Activated CD4-positive, CD25-positive, alpha-beta regulatory T cell treated with anti-CD3 and anti-CD28 coated beads, Interleukin-2, amount 50 U/mL, for 24 hours (primary cell): ENCODE measurements around the gene CEACAM20.
"Not testable (repeated sequence)": the region's sequence is repeated elsewhere in the genome, so short reads cannot be mapped to it uniquely, and the experiment has no call there.

Experiments
- ATAC-seq, 2 donors: fragments of 150-1000 bp; cut with Tn5 transposase; one replicate each; pipeline ENCODE4 v1.10.0; 2021; ENCODE audit warnings: mild to moderate bottlenecking in 1 of 2, moderate library complexity in 1 of 2

Gene CEACAM20

GRCh38 chr19:44544031-44544430, 14.6 kb upstream of the CEACAM20 start:
- ATAC-seq: no peak

- no peak for ATAC-seq
These were observed 13.2 kb upstream of the CEACAM20 start for GRCh38 chr19:44542671-44543070.

GRCh38 chr19:44540736-44541135, 11.3 kb upstream of the CEACAM20 start:
- ATAC-seq: no peak

- ATAC-seq: no peak
These were observed 10.5 kb upstream of the CEACAM20 start for GRCh38 chr19:44539991-44540390.

- ATAC-seq: no peak
These were observed 9.9 kb upstream of the CEACAM20 start for GRCh38 chr19:44539236-44539826.

GRCh38 chr19:44535361-44535760, 5.9 kb upstream of the CEACAM20 start:
- ATAC-seq: not testable (repeated sequence)

DNA sequence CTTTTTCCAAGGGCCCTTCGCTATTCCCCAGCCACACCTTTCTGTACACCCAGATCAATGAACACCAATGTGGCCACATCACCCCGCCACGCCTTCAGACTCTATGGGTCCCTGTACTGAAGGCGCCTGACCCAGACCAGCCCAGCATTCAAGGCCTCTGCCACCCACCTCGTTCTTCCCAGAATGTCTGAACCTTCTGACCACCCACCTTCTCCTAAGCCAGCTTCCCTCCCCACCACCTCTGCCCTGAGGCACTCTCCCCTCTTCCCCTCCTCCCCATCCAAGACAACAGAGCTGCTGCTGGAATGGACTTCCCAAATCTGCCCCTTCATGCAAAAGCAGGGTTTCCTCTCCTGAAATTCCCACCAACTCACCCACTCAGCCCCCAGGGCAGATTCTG, 3.3 kb upstream of the CEACAM20 start:
- ATAC-seq: no peak

DNA sequence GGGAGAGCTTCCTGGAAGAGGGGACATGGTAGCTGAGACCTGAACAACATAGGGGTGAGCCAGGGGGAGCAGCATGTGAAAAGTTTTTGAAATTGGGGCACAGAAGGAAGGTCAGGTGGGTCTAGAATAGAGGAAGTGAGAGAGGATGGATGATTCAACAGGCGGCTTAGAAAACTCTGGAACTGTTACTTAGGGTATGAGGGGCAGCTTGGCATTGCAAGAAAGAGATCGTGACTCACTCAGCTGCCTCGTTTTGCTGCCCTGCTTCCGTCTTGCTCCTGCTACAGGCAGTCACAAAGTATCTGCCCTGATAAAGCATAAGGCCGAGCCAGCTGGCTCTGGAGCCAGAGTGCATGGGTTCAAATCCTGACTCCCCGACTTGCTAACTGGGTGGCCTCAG, 1.3 kb upstream of the CEACAM20 start:
- ATAC-seq: no peak

GRCh38 chr19:44527554-44527953, 1.9 kb downstream of the CEACAM20 start:
- no peak for ATAC-seq

DNA sequence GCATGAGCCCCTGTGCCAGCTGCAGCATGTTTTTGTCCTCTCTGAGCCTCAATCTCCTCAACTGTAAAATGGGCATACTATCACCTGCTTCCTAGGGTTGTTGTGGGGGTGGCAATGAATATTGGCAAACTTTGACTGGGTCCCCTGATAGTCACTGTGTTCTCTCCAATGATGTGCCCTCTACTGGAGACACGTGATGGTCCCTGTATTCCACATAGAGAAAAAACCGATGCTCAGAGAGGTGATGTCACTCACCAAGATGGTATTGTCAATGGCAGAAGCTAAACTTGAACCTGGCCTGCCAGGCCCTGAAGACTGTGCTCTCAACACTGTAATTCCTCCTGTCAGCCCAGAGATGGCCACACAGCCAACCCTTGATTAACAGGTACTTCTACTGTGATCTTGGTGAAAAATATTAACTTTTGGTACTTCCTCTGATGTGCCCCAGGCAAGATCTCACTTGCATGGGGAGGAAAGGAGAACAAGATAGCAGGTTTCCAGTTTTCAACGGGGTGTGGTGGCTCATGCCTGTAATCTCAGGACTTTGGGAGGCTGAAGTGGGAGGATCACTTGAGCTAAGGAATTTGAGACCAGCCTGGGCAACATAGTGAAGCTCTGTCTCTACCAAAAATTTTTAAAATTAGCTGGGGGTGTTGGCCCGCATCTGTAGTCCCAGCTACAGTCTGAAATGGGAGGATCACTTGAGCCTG, 3.6 kb downstream of the CEACAM20 start:
- no peak for ATAC-seq

DNA sequence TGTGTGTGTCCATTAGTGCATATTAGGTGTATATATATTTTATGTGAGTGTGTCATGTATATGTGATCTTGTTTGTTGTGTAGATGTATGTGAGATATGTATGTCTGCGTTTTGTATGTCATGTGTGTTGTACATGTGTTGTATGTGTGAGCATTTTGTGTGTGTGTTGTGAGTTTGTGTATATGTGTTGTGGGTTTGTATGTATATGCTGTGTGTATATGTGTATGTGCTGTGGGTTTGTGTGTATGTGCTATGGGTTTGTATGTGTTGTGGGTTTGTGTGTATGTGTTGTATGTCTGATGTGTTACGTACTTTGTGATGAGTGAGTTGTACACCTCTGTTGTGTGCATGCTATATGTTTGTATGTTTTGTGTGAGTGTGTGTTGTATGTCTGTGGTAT, 8.1 kb downstream of the CEACAM20 start:
- no peak for ATAC-seq

DNA sequence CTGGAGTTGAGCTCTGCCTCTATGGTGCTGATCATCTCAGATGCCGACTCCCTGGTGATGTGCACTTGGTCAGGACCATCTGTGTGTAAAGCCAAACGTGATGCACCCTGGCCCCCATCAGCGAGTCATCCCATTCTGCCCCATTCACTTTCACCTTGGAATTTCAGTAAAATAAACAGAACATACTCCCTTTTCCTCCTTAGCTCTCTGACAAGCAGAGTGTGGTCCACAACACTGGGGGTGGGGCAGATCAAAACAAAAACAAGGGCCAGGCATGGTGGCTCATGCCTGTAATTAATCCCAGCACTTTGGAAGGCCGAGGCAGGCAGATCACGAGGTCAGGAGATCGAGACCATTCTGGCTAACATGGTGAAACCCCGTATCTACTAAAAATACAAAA, 12.3 kb downstream of the CEACAM20 start:
- ATAC-seq: no peak

DNA sequence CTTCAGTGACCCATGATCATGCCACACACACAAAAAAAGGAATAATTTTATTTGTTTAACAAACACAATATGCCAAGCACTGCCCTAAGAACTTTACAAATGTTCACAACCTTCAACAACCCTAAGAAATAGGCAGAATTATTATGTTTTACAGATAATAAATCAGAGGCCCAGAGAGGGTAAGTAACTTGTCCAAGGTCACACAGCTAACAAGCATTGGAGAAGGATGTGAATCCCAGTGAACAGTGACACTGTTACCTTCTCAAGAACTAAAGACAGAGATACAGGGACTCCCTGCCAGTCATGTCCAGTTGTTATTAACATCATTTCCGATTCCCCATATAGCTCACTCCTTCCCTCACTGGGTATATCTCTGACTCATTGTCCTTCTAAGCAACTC, 13.6 kb downstream of the CEACAM20 start:
- ATAC-seq: no peak

DNA sequence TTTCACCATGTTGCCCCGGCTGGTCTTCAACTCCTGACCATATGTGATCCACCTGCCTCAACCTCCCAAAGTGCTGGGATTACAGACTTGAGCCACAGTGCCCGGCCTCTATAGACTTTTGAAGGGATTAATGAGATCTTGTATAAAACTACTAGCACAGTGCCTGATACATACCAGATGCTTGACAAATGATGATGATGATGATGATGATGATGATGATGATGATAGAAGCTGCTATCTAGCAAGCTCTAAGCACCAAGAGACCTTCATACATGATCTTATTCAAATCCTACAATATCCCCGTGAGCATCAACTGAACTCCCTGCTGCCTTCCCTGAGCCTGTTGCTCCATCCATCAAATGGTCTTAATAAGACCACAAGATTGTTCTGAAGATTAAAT, 14.4 kb downstream of the CEACAM20 start:
- ATAC-seq: no peak

GRCh38 chr19:44512326-44513298, 16.9 kb downstream of the CEACAM20 start:
- ATAC-seq: no peak

DNA sequence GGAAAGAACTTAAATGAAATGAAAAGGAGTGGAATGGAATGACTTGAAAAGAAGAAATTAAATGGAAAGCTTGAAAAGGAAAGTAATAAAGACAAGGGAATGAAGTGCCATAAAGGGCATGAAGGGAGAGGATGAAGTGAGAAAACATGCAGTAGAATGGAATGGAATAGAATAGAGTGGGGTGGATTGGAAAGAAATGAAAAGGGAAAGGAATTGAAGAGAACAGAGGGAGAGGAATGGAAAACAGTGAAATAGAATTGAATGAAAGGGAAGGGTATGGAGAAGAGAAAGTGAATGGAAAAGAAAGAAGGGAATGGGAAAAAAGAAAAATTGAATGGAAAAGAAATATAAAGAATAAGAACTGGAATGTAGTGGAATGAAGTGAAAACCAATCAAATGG, 20.0 kb downstream of the CEACAM20 start:
- no peak for ATAC-seq

DNA sequence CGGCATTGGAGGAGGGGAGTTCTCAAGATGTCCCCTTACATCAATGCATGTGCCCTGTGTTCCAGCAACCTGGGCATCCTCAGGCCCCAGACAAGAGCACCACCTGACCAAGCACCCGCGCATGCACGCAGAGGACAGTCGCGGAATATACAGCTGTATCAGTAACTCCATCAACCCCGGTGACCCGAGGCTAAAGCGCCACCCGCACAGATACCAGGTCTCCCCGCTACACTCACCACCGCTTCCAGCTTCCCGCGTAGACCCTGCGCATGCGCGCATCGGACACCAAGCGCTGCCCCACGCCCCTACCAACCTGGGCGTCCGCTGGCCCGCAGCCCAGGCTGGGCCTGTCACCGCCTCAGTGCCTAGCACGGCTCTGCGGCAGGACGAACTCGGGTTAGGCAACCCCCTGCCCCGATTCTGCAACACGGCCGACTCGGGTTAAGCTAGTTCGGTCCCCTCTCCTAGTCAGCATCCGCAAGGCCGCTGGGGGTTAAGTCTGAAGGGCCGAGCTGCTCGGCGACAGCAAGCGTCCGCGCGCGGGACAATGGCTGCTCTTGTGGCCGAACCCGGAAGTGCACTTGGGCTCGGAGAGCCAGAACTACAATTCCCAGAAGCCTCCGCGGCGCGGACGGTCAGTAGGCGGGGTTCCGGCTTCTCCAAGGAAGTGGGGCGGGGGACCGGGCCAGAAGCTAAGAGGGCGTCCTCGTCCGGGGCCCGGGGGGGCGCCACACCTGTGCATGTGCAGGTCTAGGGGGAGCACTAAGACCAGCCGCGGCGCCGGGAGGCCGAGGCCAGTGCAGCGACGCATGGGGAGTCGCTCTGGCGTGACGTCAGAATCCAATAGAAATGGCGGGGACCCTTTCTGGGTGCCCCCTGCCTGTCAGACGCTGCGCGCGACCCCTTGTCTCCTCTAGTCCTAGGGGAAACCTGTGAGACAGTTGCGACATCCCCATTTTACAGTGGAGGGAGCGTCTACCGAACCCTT, 29.2 kb downstream of the CEACAM20 start, which contains the start of gene ZNF180:
Gene ZNF180 (minus strand): TSS at position 561 of the 988 bp plus-strand sequence. CDS start 3,188 bp downstream, outside the sequence.
- ATAC-seq: peak; percentile 90 to 94

DNA sequence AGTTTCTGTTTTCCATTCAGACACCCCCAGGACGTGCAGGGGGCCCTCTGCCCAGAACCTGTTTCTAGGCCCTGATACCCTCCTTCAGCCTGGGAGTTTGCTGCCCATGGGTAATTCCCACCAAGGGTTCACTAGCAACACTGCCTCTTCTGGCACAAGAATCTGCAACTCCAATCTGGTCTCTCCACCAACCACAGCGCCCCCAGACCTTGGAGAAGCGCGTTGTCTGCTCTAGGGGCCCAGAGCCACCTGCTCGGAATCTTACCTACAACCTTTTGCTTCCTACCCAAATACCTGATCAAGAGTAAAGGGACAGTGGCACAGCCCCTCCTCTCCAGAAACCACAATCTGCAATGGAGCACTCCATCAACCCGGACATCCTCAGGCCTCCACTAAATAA, 29.9 kb downstream of the CEACAM20 start:
- ATAC-seq: no peak

DNA sequence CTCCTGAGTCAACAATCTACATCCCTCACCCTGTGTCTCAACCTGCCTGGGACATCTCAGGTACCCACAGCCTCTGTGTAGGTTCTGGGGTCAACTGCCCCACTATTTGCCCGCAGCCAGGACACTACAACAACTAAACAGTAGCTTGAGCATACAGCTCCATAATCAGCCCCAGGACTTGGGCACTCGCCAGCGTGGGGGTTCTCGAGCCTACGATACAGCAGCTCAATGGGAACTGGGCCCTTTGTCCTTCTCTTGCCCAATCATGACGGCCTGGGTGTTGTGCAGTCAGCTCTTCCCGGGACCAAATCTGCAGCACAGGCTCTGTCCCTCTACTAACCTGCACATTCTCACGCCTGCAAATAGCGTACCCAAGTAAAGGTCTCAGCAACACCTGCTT, 30.5 kb downstream of the CEACAM20 start:
- ATAC-seq: no peak

- no peak for ATAC-seq
These were observed 32.8 kb downstream of the CEACAM20 start for GRCh38 chr19:44496711-44497110.

- no peak for ATAC-seq
These were observed 52.7 kb downstream of the CEACAM20 start for GRCh38 chr19:44476559-44477408.
